Heart left ventricle (tissue), 16 donors: Measurements from ENCODE around the gene PRM2. TPM values are rescaled to one million over a fixed set of nuclear protein-coding genes. Genes with fewer than 3 reads are reported as not detected.

Experiments used
- ATAC-seq, 4 donors: fragments of 200-7000 bp; cut with Tn5 transposase; one replicate each; pipeline ENCODE4 v1.9.1; 2020 to 2022; ENCODE audit warnings: moderate library complexity in 4 of 4, mild to moderate bottlenecking in 3 of 4, moderate number of reproducible peaks in 1 of 4
- DNase-seq, 5 donors: peaks; one replicate each; pipeline ENCODE4 v3.0.0-alpha.2; 2020
- H3K27ac ChIP-seq, 12 donors: fragments of 200-600 bp; sonication (generic) in 4 of 12; one replicate each; pipeline versions ENCODE4 v1.5.0 to v1.8.0; 2016 to 2022; ENCODE audit warnings: mild to moderate bottlenecking in 2 of 12
- H3K27me3 ChIP-seq, 9 donors: fragments of 200-600 bp; sonication (generic) in 2 of 9; one replicate each; pipeline versions ENCODE4 v1.5.1 to v1.8.0; 2016 to 2022; ENCODE audit warnings: mild to moderate bottlenecking in 3 of 9
- H3K36me3 ChIP-seq, 9 donors: fragments of 200-600 bp; sonication (generic) in 2 of 9; one replicate each; pipeline versions ENCODE4 v1.5.0 to v1.8.0; 2018 to 2022; ENCODE audit warnings: mild to moderate bottlenecking in 2 of 9
- H3K4me1 ChIP-seq, 12 donors: fragments of 200-600 bp; sonication (generic) in 4 of 12; one replicate each; pipeline versions ENCODE4 v1.5.0 to v1.8.0; 2016 to 2022; ENCODE audit warnings: mild to moderate bottlenecking in 3 of 12
- H3K4me3 ChIP-seq, 12 donors: fragments of 200-600 bp; sonication (generic) in 4 of 12; one replicate each; pipeline versions ENCODE4 v1.5.0 to v1.8.0; 2017 to 2022; ENCODE audit warnings: mild to moderate bottlenecking in 9 of 12, moderate library complexity in 4 of 12
- H3K9me3 ChIP-seq, 12 donors: fragments of 200-600 bp; sonication (generic) in 4 of 12; one replicate each; pipeline versions ENCODE4 v1.5.0 to v1.8.0; 2016 to 2022; ENCODE audit warnings: mild to moderate bottlenecking in 1 of 12
- CTCF ChIP-seq, 12 donors: fragments of 200-600 bp; sonication (generic) in 4 of 12; IDR thresholded peaks; one replicate each; pipeline versions ENCODE4 v1.5.0 to v1.8.0; 2018 to 2022; ENCODE audit warnings: antibody characterized with exemption in 12 of 12, mild to moderate bottlenecking in 5 of 12
- POLR2A ChIP-seq, 2 donors: fragments of 450-650 bp; IDR thresholded peaks; one replicate each; pipeline ENCODE4 v1.6.1; 2017; ENCODE audit warnings: antibody characterized with exemption in 2 of 2, mild to moderate bottlenecking in 2 of 2, moderate library complexity in 2 of 2
- WGBS, 4 donors: extraction: QIAGEN DNeasy Blood & Tissue Kit in 2 of 4; methylation state at CpG; one replicate each; pipeline versions ENCODE4 v1.1.5 to v1.1.7; 2013 to 2018; 5-methylcytosine and 5-hydroxymethylcytosine counted together
- intact Hi-C, 10 donors: fragments of 100-400 bp; cut with DNase I; formaldehyde crosslinking; loops; one replicate each; pipeline versions ENCODE4 v1.11.1 to v1.14.2; 2022
- polyA plus RNA-seq, 2 donors: library from polyadenylated mRNA; stranded (reverse); fragments of 200-250 nt; gene quantifications; one replicate each; pipeline ENCODE4 v1.2.3, GENCODE V29; 2013
- total RNA-seq, 9 donors: library from RNA; depleted of rRNA in 2 of 9; stranded (reverse); fragments of >200 nt in 2 of 9; fragmentation: NEBNext Ultra II Directional in 3 of 9; extraction: Animal tissue kit (Norgen Biotek cat#: 25700) in 3 of 9; gene quantifications; one replicate each; pipeline versions ENCODE4 v1.1.0 to v1.2.4, GENCODE V29; 2016 to 2023
- donor health status: ischemic (EF 13 %, LVEDD 7.1; RV severe dilation, severe dysfunction).
- donor health status: healthy with polysubstance abuse.
- donor health status: DM: no; HTN: yes; CAD: no.
- donor health status: DM: no; HTN: no; CAD: no.
- donor health status: ischemic (EF 25% LVEDD 6.9; RV normal size, moderate dysfunction).
- donor health status: ischemic (EF 25% LVEDD 5.7; RV mildly dilated, moderate dysfunction).
- donor health status: healthy.
- donor health status: DM: yes; HTN: yes; CAD: no.
- donor health status: ischemic (EF 35%, LVEDD 5.7; RV mildly dilated, moderate dysfunction).
- donor health status: nonischemic (EF 11% LVEDD 7.7; RV severe dilation, severe dysfunction).
- donor health status: DM: yes; HTN: yes; CAD: no.
- donor health status: PGD.
- donor health status: ischemic (EF 29% LVEDD 5.4; RV normal size, mild dysfunction).
- donor health status: nonischemic (EF 23%, LVEDD 6.1; RV moderate dilation, normal function).

The PRM2 gene
- total and polyA plus RNA-seq, 11 donors = not detected

DNA sequence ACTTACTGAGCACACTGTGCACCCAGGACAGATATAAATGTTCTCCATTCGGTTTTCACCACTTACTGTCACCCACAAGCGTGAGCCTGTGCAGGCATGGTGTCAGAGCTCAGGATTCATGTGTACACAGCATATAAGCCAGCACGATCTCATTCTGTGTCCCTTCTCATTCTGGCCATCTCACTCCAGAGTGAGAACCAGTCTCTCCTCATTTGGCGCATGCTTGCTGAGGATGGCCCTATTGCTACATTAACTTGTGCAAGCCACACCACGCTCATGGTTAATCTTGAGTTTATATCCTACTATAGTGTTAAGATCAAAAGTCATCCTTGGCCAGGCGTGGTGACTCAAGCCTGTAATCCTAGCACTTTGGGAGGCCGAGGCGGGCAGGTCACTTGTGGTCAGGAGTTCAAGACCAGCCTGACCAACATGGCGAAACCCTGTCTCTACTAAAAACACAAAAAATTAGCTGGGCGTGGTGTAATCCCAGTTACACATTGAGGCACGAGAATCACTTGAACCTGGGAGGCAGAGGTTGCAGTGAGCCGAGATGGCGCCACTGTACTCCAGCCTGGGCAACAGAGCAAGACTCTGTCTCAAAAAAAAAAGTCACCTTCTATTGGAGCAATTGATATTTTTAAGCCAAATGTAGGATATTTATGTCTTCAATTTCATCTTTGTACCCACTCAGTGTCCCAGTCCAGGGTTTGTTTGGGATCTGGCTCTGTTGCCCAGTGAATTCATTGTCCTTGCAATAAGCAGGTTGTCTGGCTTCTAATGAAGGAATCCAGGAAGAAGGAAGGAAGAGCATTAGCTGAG is 41.2 kb downstream of the PRM2 start:
- WGBS, 4 donors = 85 to 88% (median 87%) methylated on average over 13 of the region's 13 CpGs
- Histone ChIP-seq H3K4me1 (peaks cover 0 to 54% (median 6%) of the 10 kb centered on the region in 12 donors), H3K36me3 (no peaks in the 10 kb centered on the region), H3K27ac (peak overlapping the region in 1 of 12 donors; percentile 91), H3K9me3 (no peaks in the 10 kb centered on the region), H3K4me3 (no peak overlapping the region), H3K27me3 (peaks cover 0 to 3% (median 0%) of the 10 kb centered on the region in 9 donors)
- ATAC-seq (peak in 2 of 4 donors; percentile 19 to 56), DNase-seq (no peak)
- intact Hi-C loops = no loop called here
- no peak for TF ChIP-seq CTCF (IDR thresholded peaks at IDR 0.05)
- TF ChIP-seq POLR2A (IDR thresholded peaks at IDR 0.05) = no peak

GRCh38 chr16:11233727-11234376 is 42.4 kb downstream of the PRM2 start:
- intact Hi-C loops = no loop called here
- H3K27me3 ChIP-seq = peaks cover 0 to 3% (median 0%) of the 10 kb centered on the region in 9 donors
- H3K4me3 ChIP-seq = peak overlapping the region in 1 of 12 donors; percentile 36
- peaks cover 0 to 49% (median 6%) of the 10 kb centered on the region in 12 donors for H3K4me1 ChIP-seq
- ATAC-seq = no peak
- H3K27ac ChIP-seq = peak overlapping the region in 1 of 12 donors; percentile 91
- WGBS, 4 donors = 81 to 91% (median 87%) methylated on average over 8 of the region's 8 CpGs
- no peak for TF ChIP-seq POLR2A (IDR thresholded peaks at IDR 0.05)
- no peak for TF ChIP-seq CTCF (IDR thresholded peaks at IDR 0.05)
- no peaks in the 10 kb centered on the region for H3K36me3 ChIP-seq
- H3K9me3 ChIP-seq = no peaks in the 10 kb centered on the region
- no peak for DNase-seq

- DNase-seq (peak; percentile 37 to 79 (median 43)), ATAC-seq (peak in 3 of 4 donors; percentile 45 to 62 (median 58))
- H3K36me3 ChIP-seq = no peaks in the 10 kb centered on the region
- H3K27ac ChIP-seq = peak overlapping the region in 1 of 12 donors; percentile 91
- no peaks in the 10 kb centered on the region for H3K9me3 ChIP-seq
- peak overlapping the region in 3 of 12 donors; percentile 9 to 36 (median 13) for H3K4me3 ChIP-seq
- WGBS, 4 donors = 29 to 64% (median 47%) methylated on average over 11 to 35 of the region's 35 CpGs
- intact Hi-C loops = no loop called here
- peaks cover 0 to 49% (median 6%) of the 10 kb centered on the region in 12 donors for H3K4me1 ChIP-seq
- peaks cover 0 to 3% (median 0%) of the 10 kb centered on the region in 9 donors for H3K27me3 ChIP-seq
- TF ChIP-seq CTCF (IDR thresholded peaks at IDR 0.05) = no peak
- TF ChIP-seq POLR2A (IDR thresholded peaks at IDR 0.05) = no peak
Observed at GRCh38 chr16:11232852-11233726, 43.2 kb downstream of the PRM2 start.
